IPS-18c (cell line): ENCODE measurements around the gene KRT85.
"Not testable (repeated sequence)": the region's sequence is repeated elsewhere in the genome, so short reads cannot be mapped to it uniquely, and the experiment has no call there.

Experiments used
- H3K4me3 ChIP-seq: 2 replicates; pipeline ENCODE4 v1.7.0; 2013; ENCODE audit warnings: low read depth, mild to moderate bottlenecking, low read length, moderate library complexity; ENCODE audit not compliant: insufficient read depth
- H3K9me3 ChIP-seq: one replicate; pipeline ENCODE4 v1.6.1; 2013; ENCODE audit warnings: mild to moderate bottlenecking, low read length, moderate library complexity; ENCODE audit not compliant: control insufficient read depth, insufficient read depth

Gene KRT85

DNA sequence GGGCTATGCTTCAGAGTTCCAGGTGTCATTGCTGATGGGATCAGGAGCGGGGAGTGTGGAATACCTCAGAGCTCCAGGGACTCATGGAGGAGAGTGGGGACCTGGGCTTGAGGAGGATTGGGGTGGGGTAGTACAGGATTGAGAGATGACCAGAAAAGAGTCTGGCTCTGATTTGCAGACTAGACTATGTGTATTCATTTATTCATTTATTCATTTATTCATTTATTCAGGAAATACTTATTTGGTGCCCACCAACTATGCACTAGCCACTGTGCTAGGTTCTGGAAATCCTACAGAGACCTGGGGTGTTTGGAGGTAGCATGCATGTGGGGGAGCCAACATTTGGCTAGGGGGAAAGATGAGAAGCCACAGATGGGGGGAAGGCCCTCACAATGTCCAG lies 45.2 kb downstream of the KRT85 start:
- Histone ChIP-seq H3K9me3 (peaks cover 2% of the 10 kb centered on the region), H3K4me3 (no peak overlapping the region)

DNA sequence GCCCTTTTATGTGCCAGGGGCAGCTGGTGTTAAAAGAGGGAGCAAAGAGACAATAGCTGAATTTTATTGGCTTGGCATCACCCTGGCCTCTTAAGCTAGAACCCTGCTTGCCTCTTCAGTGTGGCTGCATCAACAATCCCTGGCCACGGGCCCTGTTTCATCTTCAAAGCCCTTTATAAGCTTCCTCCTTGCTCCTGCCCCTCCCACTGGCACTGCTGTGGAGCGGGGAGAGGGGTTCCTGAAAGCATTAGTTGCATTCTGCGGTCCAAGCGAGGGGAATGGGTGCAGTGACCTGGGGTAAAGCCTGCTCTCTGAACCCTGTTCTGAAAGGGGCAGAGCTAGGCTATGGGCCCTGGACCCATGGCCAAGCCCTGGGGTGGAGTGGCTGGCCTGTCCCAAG lies 45.9 kb downstream of the KRT85 start:
- Histone ChIP-seq H3K9me3 (peaks cover 2% of the 10 kb centered on the region), H3K4me3 (no peak overlapping the region)

DNA sequence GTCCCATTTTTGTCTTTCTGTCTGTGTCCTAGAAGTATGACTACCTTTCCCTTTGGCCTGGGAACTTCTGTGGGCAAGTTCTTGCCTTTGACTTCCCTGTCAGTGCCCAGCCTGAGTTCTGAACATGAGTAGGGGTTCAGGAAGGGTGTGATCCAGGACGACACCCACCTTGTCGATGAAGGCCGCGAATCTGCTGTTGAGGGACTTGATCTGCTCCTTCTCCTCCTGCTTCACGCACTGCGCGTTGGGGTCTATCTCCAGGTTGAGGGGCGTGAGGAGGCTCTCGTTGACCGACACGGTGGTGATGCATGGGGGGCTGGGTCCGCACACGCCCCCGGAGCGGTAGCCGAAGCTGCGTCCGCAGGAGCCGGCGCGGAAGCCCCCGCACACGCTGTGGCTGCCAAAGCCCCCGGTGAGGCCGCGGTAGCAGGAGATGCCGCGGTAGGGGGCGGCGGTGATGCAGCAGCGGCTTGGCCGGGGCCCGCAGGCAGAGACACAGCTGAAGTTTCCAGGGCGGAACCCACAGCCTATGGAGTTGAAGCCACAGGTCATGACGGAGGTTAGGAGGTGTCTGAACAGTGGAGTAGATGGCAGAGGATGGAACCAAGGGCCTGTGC lies 46.4 kb downstream of the KRT85 start, which contains the start of gene KRT83:
TSS of gene KRT83 (minus strand) at position 615 of the 617 bp plus-strand sequence. CDS start at position 552, 63 bp downstream.
- Histone ChIP-seq H3K4me3 (no peak within 1 kb of the TSS), H3K9me3 (peaks cover 2% of the 10 kb centered on the region)

DNA sequence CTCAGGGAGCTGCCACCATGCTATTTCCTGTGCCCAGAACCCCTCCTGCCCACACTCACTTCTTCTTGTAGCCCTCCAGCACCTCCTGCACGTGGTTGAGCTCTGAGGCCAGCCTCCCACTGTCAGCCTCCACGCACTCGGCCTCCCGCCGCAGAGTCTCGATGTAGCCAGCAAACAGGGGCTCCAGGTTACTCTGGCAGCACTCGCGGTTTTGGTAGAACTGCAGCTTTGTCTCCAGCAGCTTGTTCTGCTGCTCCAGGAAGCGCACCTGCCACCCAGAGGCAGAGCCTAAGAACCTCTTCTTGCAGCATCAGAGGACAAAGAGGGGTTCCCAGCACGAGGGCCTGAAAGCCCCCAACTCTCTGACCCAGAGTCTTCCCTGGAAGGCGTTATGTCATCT lies 48.2 kb downstream of the KRT85 start:
- Histone ChIP-seq H3K4me3 (no peak overlapping the region), H3K9me3 (peaks cover 2% of the 10 kb centered on the region)

DNA sequence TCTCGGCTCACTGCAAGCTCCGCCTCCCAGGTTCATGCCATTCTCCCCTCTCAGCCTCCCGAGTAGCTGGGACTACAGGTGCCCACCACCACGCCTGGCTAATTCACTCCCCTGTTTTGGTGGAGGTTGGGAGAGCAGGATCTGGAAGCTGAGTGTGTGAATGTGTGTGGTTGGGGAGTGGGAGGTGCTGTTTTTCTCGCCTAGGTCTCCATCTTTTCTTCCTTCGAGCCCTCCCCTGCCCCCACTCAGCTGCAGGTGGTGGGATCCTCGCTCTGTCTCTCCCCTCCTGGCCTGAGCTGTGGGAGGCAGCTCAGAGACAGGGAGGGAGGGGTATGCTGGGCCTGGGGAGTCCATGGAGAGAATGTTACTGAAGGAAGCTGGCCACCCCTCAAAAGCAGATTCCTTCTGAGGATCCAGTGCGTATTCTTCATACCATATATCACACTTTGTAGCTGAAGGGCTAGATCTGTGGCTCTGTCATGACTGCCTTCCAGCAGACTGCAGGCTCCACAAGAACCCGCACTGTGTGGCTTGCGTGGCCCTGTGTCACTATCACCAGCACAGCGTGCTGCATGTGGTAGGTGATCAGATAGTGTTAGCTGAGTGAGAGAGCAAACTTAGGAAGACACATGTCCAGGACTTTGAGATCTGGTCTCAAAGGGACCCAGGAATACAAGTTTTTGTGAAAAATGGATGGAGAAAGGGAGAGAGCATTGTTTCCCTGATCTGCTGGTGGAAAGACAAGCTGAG lies 48.9 kb downstream of the KRT85 start:
- Histone ChIP-seq H3K9me3 (peaks cover 2% of the 10 kb centered on the region), H3K4me3 (no peak overlapping the region)

DNA sequence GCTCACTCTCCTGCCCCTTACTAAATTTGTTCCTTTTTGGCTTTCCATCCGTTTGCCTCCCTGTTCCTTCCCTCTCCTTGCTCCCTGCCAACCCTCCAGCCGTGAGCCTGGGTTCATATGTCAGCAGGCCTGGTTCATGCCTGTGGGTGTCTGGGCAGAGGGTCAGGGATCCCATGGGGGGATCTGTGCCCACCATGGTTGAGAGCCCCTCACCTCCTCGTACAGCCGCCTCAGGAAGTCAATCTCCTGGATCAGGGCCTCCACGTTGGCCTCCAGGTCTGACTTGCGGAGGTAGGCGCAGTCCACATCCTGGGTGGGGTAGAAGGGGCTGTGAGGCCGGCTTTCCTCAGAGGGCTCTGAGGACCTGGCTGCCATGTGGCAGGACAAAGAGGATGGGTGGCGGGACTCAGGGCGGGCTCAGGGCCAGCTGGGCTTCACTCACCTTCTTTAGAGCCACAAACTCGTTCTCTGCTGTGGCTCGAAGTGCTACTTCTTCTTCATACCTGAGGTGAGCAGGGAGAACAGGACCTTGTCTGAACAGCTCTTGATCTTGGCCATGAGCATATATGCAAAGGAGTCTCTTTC lies 49.7 kb downstream of the KRT85 start:
- Histone ChIP-seq H3K9me3 (peaks cover 2% of the 10 kb centered on the region), H3K4me3 (no peak overlapping the region)

DNA sequence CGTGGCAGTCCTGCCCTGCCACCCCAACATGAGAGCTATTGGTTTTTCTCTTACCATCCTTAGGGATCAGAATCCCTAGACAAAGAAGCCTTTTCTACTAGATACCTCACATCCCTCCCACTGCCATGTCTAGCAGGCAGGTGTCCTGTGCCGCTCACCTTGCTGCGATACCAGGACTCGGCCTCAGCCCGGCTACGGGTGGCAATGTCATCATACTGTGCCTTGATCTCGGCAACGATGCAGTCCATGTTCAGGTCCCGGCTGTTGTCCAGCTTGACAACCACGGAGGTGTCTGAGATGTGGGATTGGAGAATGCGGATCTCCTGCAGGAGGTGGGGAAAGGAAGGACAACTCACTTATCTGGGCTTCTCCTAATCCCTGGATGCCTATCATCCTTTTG lies 50.6 kb downstream of the KRT85 start:
- Histone ChIP-seq H3K9me3 (peaks cover 2% of the 10 kb centered on the region), H3K4me3 (no peak overlapping the region)

DNA sequence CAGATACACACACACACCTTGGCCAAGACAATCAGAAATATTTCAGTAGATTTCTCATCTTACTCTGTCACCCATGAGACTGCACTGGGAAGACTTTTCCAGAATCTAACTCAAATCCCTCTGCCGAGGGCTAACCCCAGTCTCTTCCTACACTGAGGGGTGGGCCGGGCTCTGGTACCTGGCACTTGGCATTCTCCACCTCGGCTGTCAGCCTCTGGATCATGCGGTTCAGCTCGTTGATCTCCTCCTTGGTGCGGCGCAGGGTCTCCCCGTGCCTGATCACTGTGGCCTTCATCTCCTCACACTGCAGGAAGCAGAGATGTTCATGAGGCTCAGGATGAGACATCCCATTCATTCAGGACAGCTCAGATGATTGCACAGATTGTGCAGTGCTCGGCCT lies 51.0 kb downstream of the KRT85 start:
- no peak overlapping the region for H3K4me3 ChIP-seq
- peaks cover 2% of the 10 kb centered on the region for H3K9me3 ChIP-seq

DNA sequence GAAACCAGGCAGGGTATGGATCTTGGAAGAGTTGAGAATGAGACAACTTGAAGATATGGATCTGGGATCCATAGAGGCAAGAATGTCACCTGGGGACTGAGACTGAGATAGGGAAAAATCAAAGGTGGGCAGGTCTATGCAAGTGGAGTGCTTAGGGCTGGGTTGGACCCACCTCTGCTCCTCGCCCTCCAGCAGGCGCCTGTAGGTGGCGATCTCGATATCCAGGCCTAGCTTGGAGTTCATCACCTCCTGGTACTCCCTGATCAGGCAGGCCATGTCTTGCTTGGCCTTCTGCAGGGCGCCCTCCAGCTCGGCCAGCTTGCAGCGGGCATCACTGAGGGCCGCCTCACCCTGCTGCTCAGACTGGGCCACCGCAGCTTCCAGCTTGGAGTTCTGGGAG lies 51.6 kb downstream of the KRT85 start:
- H3K9me3 ChIP-seq, H3K4me3 ChIP-seq: not testable (repeated sequence)

DNA sequence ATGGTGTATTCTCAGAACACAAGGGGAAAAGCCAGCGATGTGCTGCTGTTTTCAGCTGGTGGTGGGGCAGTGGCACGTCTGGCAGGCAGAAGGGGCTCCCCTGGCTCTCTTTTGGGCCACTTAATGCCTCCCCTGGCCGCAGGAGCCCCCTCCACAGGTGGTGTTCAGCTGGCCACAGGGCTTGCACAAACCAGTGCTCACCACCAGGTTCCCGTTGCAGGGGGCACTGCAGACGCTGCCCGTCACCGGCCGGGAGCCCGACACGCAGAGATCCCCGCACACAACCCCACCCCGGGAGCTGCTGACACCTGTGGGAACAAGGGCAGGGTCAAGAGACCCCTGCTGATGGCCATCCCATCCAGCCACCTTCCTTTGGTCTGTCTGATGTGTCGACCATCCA lies 52.8 kb downstream of the KRT85 start:
- Histone ChIP-seq H3K4me3 (no peak overlapping the region), H3K9me3 (peaks cover 2% of the 10 kb centered on the region)

DNA sequence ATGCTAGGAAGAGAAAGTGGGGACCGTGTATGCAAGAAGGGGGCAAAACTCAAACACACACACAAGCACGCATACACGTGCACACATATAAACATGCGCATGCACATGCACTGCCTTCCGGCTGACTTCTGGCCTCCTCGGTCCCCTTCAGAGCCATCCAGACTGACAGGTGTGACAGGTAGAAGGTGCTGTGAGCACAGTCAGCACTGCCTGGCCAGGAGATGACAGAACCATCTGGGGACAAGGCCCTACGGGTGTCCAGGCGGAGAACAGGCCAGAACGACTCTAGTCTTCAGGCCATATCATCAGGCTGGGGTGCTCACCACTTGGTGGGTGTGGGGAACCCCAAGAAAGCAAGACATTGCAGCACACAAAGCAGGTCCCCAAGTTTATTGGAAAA lies 53.4 kb downstream of the KRT85 start:
- Histone ChIP-seq H3K4me3 (no peak overlapping the region), H3K9me3 (peaks cover 2% of the 10 kb centered on the region)

DNA sequence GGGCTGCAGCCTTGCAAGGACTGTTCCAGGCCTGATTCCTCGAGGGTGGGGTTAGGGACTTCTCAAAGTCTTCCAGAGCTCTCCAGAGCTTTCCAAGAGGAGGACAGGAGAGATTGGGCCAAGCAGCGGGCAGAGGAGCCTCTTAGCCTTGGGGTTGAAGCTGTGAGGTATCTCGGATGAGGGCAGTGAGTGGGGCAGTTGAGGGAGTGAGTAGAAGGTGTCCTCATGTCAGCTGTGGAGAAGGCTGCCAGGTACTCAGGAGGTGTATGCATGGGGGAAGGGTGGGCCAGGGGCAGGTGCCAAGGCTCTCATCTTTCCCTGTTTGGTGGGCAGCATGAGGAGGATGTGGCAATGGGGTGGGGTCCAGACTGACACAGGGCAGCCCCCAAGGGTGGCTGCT lies 53.8 kb downstream of the KRT85 start:
- Histone ChIP-seq H3K9me3 (peaks cover 2% of the 10 kb centered on the region), H3K4me3 (no peak overlapping the region)

DNA sequence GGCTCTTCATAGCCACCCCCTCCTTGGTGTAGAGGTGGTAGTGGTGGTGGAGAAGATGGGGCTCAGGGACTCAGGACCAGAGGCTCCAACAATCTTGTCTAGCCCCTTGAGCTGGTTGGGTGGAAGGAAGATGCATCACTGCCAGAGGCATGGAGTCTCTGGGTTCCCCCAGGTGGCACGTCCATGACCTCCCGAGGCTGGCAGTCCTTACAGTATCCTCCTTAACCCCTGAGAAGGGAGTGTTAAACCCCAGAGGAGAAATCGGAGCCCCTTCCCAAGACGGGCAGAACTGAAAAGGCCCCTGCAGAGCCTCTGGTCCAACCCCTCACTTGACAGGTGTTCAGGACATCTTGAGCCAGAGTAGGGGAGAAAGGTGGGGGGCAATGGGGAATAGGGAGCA lies 55.2 kb downstream of the KRT85 start:
- H3K4me3 ChIP-seq = no peak overlapping the region
- no peaks in the 10 kb centered on the region for H3K9me3 ChIP-seq

DNA sequence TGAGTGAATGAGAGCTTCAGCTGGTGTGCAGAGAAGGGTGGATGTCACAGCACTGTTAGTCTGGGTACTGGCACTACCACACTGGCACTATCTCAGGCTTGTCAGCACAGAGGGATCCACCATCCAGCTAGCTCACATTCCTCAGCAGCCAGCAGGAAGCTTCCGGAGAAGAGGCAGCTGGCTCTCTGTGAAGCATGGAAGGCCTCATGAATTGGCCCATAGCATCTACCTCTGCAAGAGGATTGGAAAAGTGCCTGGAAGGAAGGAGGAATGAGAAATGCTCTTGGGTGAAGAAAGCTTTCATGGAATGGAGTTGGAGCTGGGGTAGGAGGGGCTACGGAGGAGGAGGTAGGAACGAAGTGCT lies 56.0 kb downstream of the KRT85 start:
- Histone ChIP-seq H3K4me3 (no peak overlapping the region), H3K9me3 (no peaks in the 10 kb centered on the region)

DNA sequence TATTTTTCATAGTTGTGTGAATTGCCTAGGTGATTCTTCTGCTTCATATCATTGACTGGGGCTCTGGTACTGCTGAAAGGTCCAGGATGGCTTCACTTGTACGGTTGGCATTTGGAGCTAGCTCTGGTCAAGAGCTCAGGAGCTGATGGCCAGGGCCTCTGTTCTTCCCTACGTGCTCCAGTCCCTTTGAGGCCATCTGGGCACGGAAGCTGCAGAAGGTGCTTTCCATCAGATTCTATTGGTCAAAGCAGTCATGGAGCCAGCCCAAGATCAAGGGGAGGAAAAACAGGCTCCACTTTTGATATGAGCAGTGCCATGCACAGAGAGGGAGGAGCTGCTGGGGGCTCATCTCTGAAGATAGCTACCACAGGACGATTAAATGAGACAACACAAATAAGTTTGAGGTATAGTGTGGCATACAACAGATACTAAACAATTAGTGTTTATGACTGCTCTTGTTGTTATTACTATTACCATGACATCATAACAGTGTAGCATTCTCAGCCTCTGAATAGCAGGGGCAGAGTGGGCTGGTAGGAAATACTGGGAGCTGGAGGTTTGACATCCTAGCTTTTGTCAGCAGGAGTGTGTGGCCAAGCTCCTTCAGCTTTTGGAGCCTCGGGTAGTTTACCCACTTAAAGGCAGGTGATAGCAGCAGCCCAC lies 56.5 kb downstream of the KRT85 start:
- no peak overlapping the region for H3K4me3 ChIP-seq
- H3K9me3 ChIP-seq = no peaks in the 10 kb centered on the region
